Astrocyte (in vitro differentiated cells and primary cell): ENCODE measurements around the gene NRAP.

Experiments
- EZH2 ChIP-seq: IDR thresholded peaks from 2 replicates; pipeline ENCODE4 v1.6.1; 2012; ENCODE audit warnings: mild to moderate bottlenecking, low read length, inconsistent platforms; ENCODE audit not compliant: insufficient read depth
- TF ChIP-seq, protein P1 (sequence below): IDR thresholded peaks from 2 replicates; pipeline ENCODE4 v1.5.1; 2011; ENCODE audit warnings: low read depth, mild to moderate bottlenecking, inconsistent platforms, low read length, moderate library complexity; ENCODE audit not compliant: insufficient read depth

DNA sequence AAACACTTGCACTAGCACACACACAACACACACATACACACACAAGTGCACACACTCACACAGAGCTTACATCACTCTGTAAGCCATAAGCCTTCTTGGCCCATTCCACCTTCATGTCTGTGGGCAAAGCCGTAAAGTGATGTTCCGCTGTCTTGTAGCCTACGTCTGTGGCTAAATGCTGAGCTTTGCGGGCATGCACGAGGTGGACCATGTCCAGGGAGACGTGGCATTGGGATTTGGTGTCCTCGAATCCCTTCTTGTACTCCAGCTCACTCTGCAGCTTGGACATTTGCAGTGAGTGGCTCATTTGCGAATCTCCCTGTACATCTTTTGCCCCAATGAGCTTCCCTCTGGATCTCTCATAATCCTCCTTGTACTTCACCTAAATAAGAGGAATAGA is 42.0 kb downstream of the NRAP start:
- TF ChIP-seq, protein P1, sequence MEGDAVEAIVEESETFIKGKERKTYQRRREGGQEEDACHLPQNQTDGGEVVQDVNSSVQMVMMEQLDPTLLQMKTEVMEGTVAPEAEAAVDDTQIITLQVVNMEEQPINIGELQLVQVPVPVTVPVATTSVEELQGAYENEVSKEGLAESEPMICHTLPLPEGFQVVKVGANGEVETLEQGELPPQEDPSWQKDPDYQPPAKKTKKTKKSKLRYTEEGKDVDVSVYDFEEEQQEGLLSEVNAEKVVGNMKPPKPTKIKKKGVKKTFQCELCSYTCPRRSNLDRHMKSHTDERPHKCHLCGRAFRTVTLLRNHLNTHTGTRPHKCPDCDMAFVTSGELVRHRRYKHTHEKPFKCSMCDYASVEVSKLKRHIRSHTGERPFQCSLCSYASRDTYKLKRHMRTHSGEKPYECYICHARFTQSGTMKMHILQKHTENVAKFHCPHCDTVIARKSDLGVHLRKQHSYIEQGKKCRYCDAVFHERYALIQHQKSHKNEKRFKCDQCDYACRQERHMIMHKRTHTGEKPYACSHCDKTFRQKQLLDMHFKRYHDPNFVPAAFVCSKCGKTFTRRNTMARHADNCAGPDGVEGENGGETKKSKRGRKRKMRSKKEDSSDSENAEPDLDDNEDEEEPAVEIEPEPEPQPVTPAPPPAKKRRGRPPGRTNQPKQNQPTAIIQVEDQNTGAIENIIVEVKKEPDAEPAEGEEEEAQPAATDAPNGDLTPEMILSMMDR: no peak
- no peak for TF ChIP-seq EZH2
